Fibroblast of lung (primary cell): ENCODE results near the gene CLEC4G. TPM values are rescaled to one million over a fixed set of nuclear protein-coding genes. Genes with fewer than 3 reads are reported as not detected.

Experiments used
- DNase-seq, 2 donors: peaks; one replicate each; pipeline versions ENCODE4 v3.0.0 to v3.0.0-alpha.2; 2010; ENCODE audit warnings: low read depth in 2 of 2
- H2AFZ ChIP-seq: 2 replicates; pipeline ENCODE4 v1.5.1; 2012; ENCODE audit warnings: low read length, control low read depth, inconsistent platforms
- H3K27ac ChIP-seq: 2 replicates; pipeline ENCODE4 v1.5.1; 2011; ENCODE audit warnings: low read length, control low read depth; ENCODE audit not compliant: insufficient read depth
- H3K27me3 ChIP-seq: 2 replicates; pipeline ENCODE4 v1.5.1; 2011; ENCODE audit warnings: mild to moderate bottlenecking, low read length; ENCODE audit not compliant: control insufficient read depth, insufficient read depth
- H3K36me3 ChIP-seq: 2 replicates; pipeline ENCODE4 v1.5.1; 2011; ENCODE audit warnings: low read length; ENCODE audit not compliant: control insufficient read depth, insufficient read depth
- H3K4me1 ChIP-seq: 2 replicates; pipeline ENCODE4 v1.5.1; 2011; ENCODE audit warnings: low read length; ENCODE audit not compliant: control insufficient read depth, insufficient read depth; ENCODE audit errors: extremely low read depth
- H3K4me2 ChIP-seq: 2 replicates; pipeline ENCODE4 v1.5.1; 2011; ENCODE audit warnings: low read length, control low read depth; ENCODE audit not compliant: insufficient read depth; ENCODE audit errors: extremely low read depth
- H3K4me3 ChIP-seq, 4 experiments: fragments of 200-600 bp in 1 of 4; sonication (generic) in 1 of 4; replicated peaks in 1 of 4; 2 replicates each; pipeline ENCODE4 v1.5.1; 2011 to 2016; ENCODE audit warnings: low read length in 4 of 4, low read depth in 3 of 4, mild to moderate bottlenecking in 3 of 4, control low read depth in 2 of 4, inconsistent platforms in 1 of 4, mixed read lengths in 1 of 4; ENCODE audit not compliant: insufficient read depth in 1 of 4; ENCODE audit errors: control extremely low read depth in 1 of 4
- H3K79me2 ChIP-seq: 2 replicates; pipeline ENCODE4 v1.5.1; 2012; ENCODE audit warnings: mild to moderate bottlenecking, low read length, inconsistent platforms; ENCODE audit not compliant: control insufficient read depth, insufficient read depth
- H3K9ac ChIP-seq: 2 replicates; pipeline ENCODE4 v1.5.1; 2011; ENCODE audit warnings: mild to moderate bottlenecking, low read length, control low read depth; ENCODE audit not compliant: insufficient read depth
- H3K9me3 ChIP-seq: 2 replicates; pipeline ENCODE4 v1.5.1; 2012; ENCODE audit warnings: low read depth, low read length; ENCODE audit not compliant: control insufficient read depth, insufficient read depth
- H4K20me1 ChIP-seq: 2 replicates; pipeline ENCODE4 v1.5.1; 2011; ENCODE audit warnings: low read length; ENCODE audit not compliant: control insufficient read depth, insufficient read depth; ENCODE audit errors: extremely low read depth
- CTCF ChIP-seq, 2 donors: IDR thresholded peaks in 1 of 2; conservative IDR thresholded peaks in 1 of 2; 1 replicate in 1 of 2; 2 replicates in 1 of 2; pipeline ENCODE4 v1.5.1; 2011 to 2012; ENCODE audit warnings: low read length in 2 of 2, control low read depth in 1 of 2, inconsistent platforms in 1 of 2, low read depth in 1 of 2, mild to moderate bottlenecking in 1 of 2
- EZH2 ChIP-seq: IDR thresholded peaks from 2 replicates; pipeline ENCODE4 v1.5.1; 2012; ENCODE audit warnings: low read length, control low read depth, mild to moderate bottlenecking; ENCODE audit errors: missing control alignments
- polyA plus RNA-seq, 2 donors: library from polyadenylated mRNA; depleted of rRNA in 1 of 2; stranded (reverse) in 1 of 2; unstranded in 1 of 2; fragments of >200 nt; gene quantifications; 2 replicates each; pipeline ENCODE4 v1.2.1, GENCODE V29; 2011 to 2012; ENCODE audit warnings: missing spikeins in 1 of 2
- total RNA-seq: library from RNA; depleted of rRNA; stranded (reverse); fragments of >200 nt; gene quantifications from 2 replicates; pipeline ENCODE4 v1.2.1, GENCODE V29; 2014

CLEC4G gene
- total and polyA plus RNA-seq, 2 donors (not counting 1 experiment from before 2014, with no cell fraction given) = not detected

- H4K20me1 ChIP-seq = no peaks in the 10 kb centered on the region
These were observed 34.1 kb downstream of the CLEC4G start for GRCh38 chr19:7697721-7698287.

GRCh38 chr19:7694499-7694898 is 37.4 kb downstream of the CLEC4G start:
- Histone ChIP-seq H3K4me3 (no peak overlapping the region), H3K27ac (no peak overlapping the region), H3K4me1 (no peaks in the 10 kb centered on the region), H3K79me2 (no peaks in the 10 kb centered on the region), H3K9me3 (no peaks in the 10 kb centered on the region), H2AFZ (no peak overlapping the region), H4K20me1 (no peaks in the 10 kb centered on the region), H3K36me3 (no peaks in the 10 kb centered on the region), H3K4me2 (no peak overlapping the region), H3K9ac (no peak overlapping the region), H3K27me3 (no peaks in the 10 kb centered on the region)
- no peak for DNase-seq
- no peak for TF ChIP-seq CTCF (conservative IDR thresholded peaks at IDR 0.05 in 1 of 2, IDR thresholded peaks at IDR 0.05 in 1 of 2; ENCODE audit: low read depth in 1 of 2, low read length in 2 of 2)
- no peak for TF ChIP-seq EZH2

More at GRCh38 chr19:7697721-7698287, 34.1 kb downstream of the CLEC4G start:
- no peak overlapping the region for H3K27ac ChIP-seq
- no peak overlapping the region for H3K9ac ChIP-seq
- H3K4me2 ChIP-seq = no peak overlapping the region
- no peaks in the 10 kb centered on the region for H3K36me3 ChIP-seq
- no peaks in the 10 kb centered on the region for H3K79me2 ChIP-seq
- TF ChIP-seq CTCF (conservative IDR thresholded peaks at IDR 0.05 in 1 of 2, IDR thresholded peaks at IDR 0.05 in 1 of 2; ENCODE audit: low read depth in 1 of 2, low read length in 2 of 2) = no peak
- no peak for TF ChIP-seq EZH2
- H3K4me1 ChIP-seq = no peaks in the 10 kb centered on the region
- no peaks in the 10 kb centered on the region for H3K9me3 ChIP-seq
- no peak overlapping the region for H3K4me3 ChIP-seq
- H2AFZ ChIP-seq = no peak overlapping the region
- no peak for DNase-seq
- no peaks in the 10 kb centered on the region for H3K27me3 ChIP-seq

- Histone ChIP-seq H3K4me3 (no peak overlapping the region), H4K20me1 (no peaks in the 10 kb centered on the region), H3K9ac (no peak overlapping the region), H3K79me2 (no peaks in the 10 kb centered on the region), H3K4me1 (no peaks in the 10 kb centered on the region), H3K27me3 (no peaks in the 10 kb centered on the region), H3K9me3 (no peaks in the 10 kb centered on the region), H3K27ac (no peak overlapping the region), H3K4me2 (no peak overlapping the region), H2AFZ (no peak overlapping the region), H3K36me3 (no peaks in the 10 kb centered on the region)
- TF ChIP-seq EZH2 (no peak), CTCF (conservative IDR thresholded peaks at IDR 0.05 in 1 of 2, IDR thresholded peaks at IDR 0.05 in 1 of 2; ENCODE audit: low read depth in 1 of 2, low read length in 2 of 2) (no peak)
- no peak for DNase-seq
These were observed 39.4 kb downstream of the CLEC4G start for GRCh38 chr19:7692417-7693088.
